Heart right ventricle (tissue), 16 donors: Measurements from ENCODE around the gene CARD19. TPM values are rescaled to one million over a fixed set of nuclear protein-coding genes. Genes with fewer than 3 reads are reported as not detected.

Source experiments
- ATAC-seq, 8 donors: fragments of 200-7000 bp; cut with Tn5 transposase; one replicate each; pipeline ENCODE4 v1.9.1; 2020; ENCODE audit warnings: mild to moderate bottlenecking in 8 of 8, moderate library complexity in 8 of 8, moderate number of reproducible peaks in 1 of 8
- DNase-seq, 2 donors: peaks; one replicate each; pipeline ENCODE4 v3.0.0-alpha.2; 2020
- H3K27ac ChIP-seq, 10 donors: fragments of 200-600 bp; sonication (generic) in 2 of 10; one replicate each; pipeline versions ENCODE4 v1.5.0 to v1.8.0; 2020 to 2022; ENCODE audit warnings: mild to moderate bottlenecking in 3 of 10
- H3K27me3 ChIP-seq, 7 donors: fragments of 200-600 bp; one replicate each; pipeline ENCODE4 v1.8.0; 2021 to 2022; ENCODE audit warnings: mild to moderate bottlenecking in 2 of 7
- H3K36me3 ChIP-seq, 9 donors: fragments of 200-600 bp; sonication (generic) in 1 of 9; one replicate each; pipeline versions ENCODE4 v1.5.0 to v1.8.0; 2020 to 2022; ENCODE audit warnings: mild to moderate bottlenecking in 2 of 9
- H3K4me1 ChIP-seq, 9 donors: fragments of 200-600 bp; sonication (generic) in 1 of 9; one replicate each; pipeline versions ENCODE4 v1.5.0 to v1.8.0; 2020 to 2022; ENCODE audit warnings: mild to moderate bottlenecking in 4 of 9
- H3K4me3 ChIP-seq, 10 donors: fragments of 200-600 bp; sonication (generic) in 2 of 10; one replicate each; pipeline versions ENCODE4 v1.5.0 to v1.8.0; 2020 to 2022; ENCODE audit warnings: mild to moderate bottlenecking in 7 of 10, moderate library complexity in 2 of 10
- H3K9me3 ChIP-seq, 11 donors: fragments of 200-600 bp in 10 of 11; sonication (generic) in 2 of 11; one replicate each; pipeline versions ENCODE4 v1.5.0 to v1.8.0; 2013 to 2022; ENCODE audit warnings: mild to moderate bottlenecking in 2 of 11, control low read depth in 1 of 11, moderate library complexity in 1 of 11
- CTCF ChIP-seq, 9 donors: fragments of 200-600 bp; sonication (generic) in 2 of 9; IDR thresholded peaks; one replicate each; pipeline versions ENCODE4 v1.5.0 to v1.8.0; 2021 to 2022; ENCODE audit warnings: antibody characterized with exemption in 9 of 9, mild to moderate bottlenecking in 5 of 9, moderate library complexity in 1 of 9
- WGBS, 2 donors: extraction: QIAGEN DNeasy Blood & Tissue Kit; methylation state at CpG; one replicate each; pipeline ENCODE4 v1.1.7; 2013; ENCODE audit warnings: inconsistent platforms in 1 of 2; 5-methylcytosine and 5-hydroxymethylcytosine counted together
- intact Hi-C, 10 donors: fragments of 100-400 bp; cut with DNase I; formaldehyde crosslinking; loops; one replicate each; pipeline versions ENCODE4 v1.11.1 to v1.14.2; 2022
- polyA plus RNA-seq, 2 donors: library from polyadenylated mRNA; stranded (reverse); fragments of 200-250 nt; gene quantifications; one replicate each; pipeline ENCODE4 v1.2.3, GENCODE V29; 2013
- total RNA-seq, 10 donors: library from RNA; stranded (reverse); fragmentation: NEBNext Ultra II Directional in 3 of 10; extraction: Animal tissue kit (Norgen Biotek cat#: 25700) in 3 of 10; gene quantifications; one replicate each; pipeline versions ENCODE4 v1.2.1 to v1.2.4, GENCODE V29; 2021 to 2023
- donor health status: Arrhythmogenic right ventricular cardiomyopathy.
- donor health status: ischemic (EF 13 %, LVEDD 7.1; RV severe dilation, severe dysfunction).
- donor health status: healthy with polysubstance abuse.
- donor health status: DM: no; HTN: yes; CAD: no.
- donor health status: DM: no; HTN: no; CAD: no.
- donor health status: ischemic (EF 25% LVEDD 6.9; RV normal size, moderate dysfunction).
- donor health status: ischemic (EF 25% LVEDD 5.7; RV mildly dilated, moderate dysfunction).
- donor health status: healthy.
- donor health status: DM: yes; HTN: yes; CAD: no.
- donor health status: Ischemic cardiomyopathy.
- donor health status: ischemic (EF 35%, LVEDD 5.7; RV mildly dilated, moderate dysfunction).
- donor health status: nonischemic (EF 11% LVEDD 7.7; RV severe dilation, severe dysfunction).
- donor health status: DM: yes; HTN: yes; CAD: no.
- donor health status: PGD.
- donor health status: ischemic (EF 29% LVEDD 5.4; RV normal size, mild dysfunction).
- donor health status: nonischemic (EF 23%, LVEDD 6.1; RV moderate dilation, normal function).

Gene CARD19
- total and polyA plus RNA-seq, 12 donors = 22.3 to 47.3 (median 26.1) TPM

GRCh38 chr9:93126151-93126781 lies 30.2 kb downstream of the CARD19 start:
- H3K27ac ChIP-seq = peak overlapping the region in 8 of 10 donors; percentile 57 to 99 (median 64)

GRCh38 chr9:93126825-93127368 lies 30.9 kb downstream of the CARD19 start:
- H3K4me1 ChIP-seq = peaks cover 32 to 82% (median 58%) of the 10 kb centered on the region in 9 donors
- H3K27ac ChIP-seq = peak overlapping the region in 9 of 10 donors; percentile 29 to 99 (median 62)
- TF ChIP-seq CTCF (IDR thresholded peaks at IDR 0.05) = no peak
- 43 to 44% methylated on average over 18 of the region's 18 CpGs for WGBS, 2 donors
- intact Hi-C loops = no loop called here
- ATAC-seq (peak; percentile 20 to 65 (median 30)), DNase-seq (peak in 1 of 2 donors; percentile 56)
- H3K9me3 ChIP-seq = no peaks in the 10 kb centered on the region
- H3K27me3 ChIP-seq = no peaks in the 10 kb centered on the region
- peaks cover 0 to 61% (median 20%) of the 10 kb centered on the region in 9 donors for H3K36me3 ChIP-seq
- no peak overlapping the region for H3K4me3 ChIP-seq

More at GRCh38 chr9:93126151-93126781, 30.2 kb downstream of the CARD19 start:
- ATAC-seq = no peak
- intact Hi-C loops = no loop called here
- Histone ChIP-seq H3K4me1 (peaks cover 27 to 82% (median 53%) of the 10 kb centered on the region in 9 donors), H3K36me3 (peaks cover 0 to 67% (median 24%) of the 10 kb centered on the region in 9 donors), H3K27me3 (no peaks in the 10 kb centered on the region), H3K4me3 (no peak overlapping the region), H3K9me3 (no peaks in the 10 kb centered on the region)
- 82 to 89% methylated on average over 23 of the region's 23 CpGs for WGBS, 2 donors
- TF ChIP-seq CTCF (IDR thresholded peaks at IDR 0.05) = no peak
- DNase-seq = no peak

- no peaks in the 10 kb centered on the region for H3K27me3 ChIP-seq
- H3K36me3 ChIP-seq = peaks cover 0 to 57% (median 19%) of the 10 kb centered on the region in 9 donors
- no peak for DNase-seq
- H3K4me1 ChIP-seq = peaks cover 38 to 86% (median 64%) of the 10 kb centered on the region in 9 donors
- TF ChIP-seq CTCF (IDR thresholded peaks at IDR 0.05) = no peak
- peak overlapping the region in 9 of 10 donors; percentile 29 to 99 (median 62) for H3K27ac ChIP-seq
- H3K4me3 ChIP-seq = no peak overlapping the region
- intact Hi-C loops = no loop called here
- no peaks in the 10 kb centered on the region for H3K9me3 ChIP-seq
- peak in 6 of 8 donors; percentile 2 to 25 (median 8) for ATAC-seq
- WGBS, 2 donors = 44 to 47% methylated on average over 8 of the region's 8 CpGs
Observed at GRCh38 chr9:93127395-93127911, 31.4 kb downstream of the CARD19 start.

GRCh38 chr9:93128011-93128714 lies 32.1 kb downstream of the CARD19 start:
- peaks cover 0 to 50% (median 16%) of the 10 kb centered on the region in 9 donors for H3K36me3 ChIP-seq
- ATAC-seq (no peak), DNase-seq (no peak)
- WGBS, 2 donors = 84 to 90% methylated on average over 14 of the region's 14 CpGs
- no peak overlapping the region for H3K4me3 ChIP-seq
- TF ChIP-seq CTCF (IDR thresholded peaks at IDR 0.05) = no peak
- H3K27ac ChIP-seq = peak overlapping the region in 9 of 10 donors; percentile 17 to 99 (median 63)
- intact Hi-C loops = no loop called here
- H3K9me3 ChIP-seq = no peaks in the 10 kb centered on the region
- H3K27me3 ChIP-seq = no peaks in the 10 kb centered on the region
- H3K4me1 ChIP-seq = peaks cover 45 to 86% (median 71%) of the 10 kb centered on the region in 9 donors
